MM.1S (cell line): ENCODE results near the gene SPAG17.

Experiments
- DNase-seq: peaks from one replicate; pipeline ENCODE4 v3.0.0-alpha.2; 2015
- H2AFZ ChIP-seq: fragments of 300-600 bp; sonication (generic); 2 replicates; pipeline ENCODE4 v1.6.0; 2016; ENCODE audit warnings: antibody characterized with exemption, low read length
- H3F3A ChIP-seq: fragments of 300-600 bp; sonication (generic); 2 replicates; pipeline ENCODE4 v1.6.1; 2016; ENCODE audit warnings: mild to moderate bottlenecking, antibody characterized with exemption, low read length, moderate library complexity, mixed read lengths; ENCODE audit not compliant: insufficient read depth
- H3K27ac ChIP-seq: fragments of 300-600 bp; sonication (generic); 2 replicates; pipeline ENCODE4 v1.5.1; 2016; ENCODE audit warnings: mild to moderate bottlenecking, low read length
- H3K27me3 ChIP-seq: fragments of 300-600 bp; sonication (generic); replicated peaks from 2 replicates; pipeline ENCODE4 v1.6.0; 2016; ENCODE audit warnings: low read length; ENCODE audit not compliant: insufficient read depth
- H3K36me3 ChIP-seq: fragments of 300-600 bp; sonication (generic); replicated peaks from 2 replicates; pipeline ENCODE4 v1.6.1; 2016; ENCODE audit warnings: mild to moderate bottlenecking, low read length, mixed read lengths; ENCODE audit not compliant: insufficient read depth
- H3K4me1 ChIP-seq: fragments of 300-600 bp; sonication (generic); 2 replicates; pipeline ENCODE4 v1.6.1; 2016; ENCODE audit warnings: low read length, mixed read lengths
- H3K4me2 ChIP-seq: fragments of 300-600 bp; sonication (generic); 2 replicates; pipeline ENCODE4 v1.6.0; 2016; ENCODE audit warnings: low read depth, low read length
- H3K4me3 ChIP-seq: fragments of 300-600 bp; sonication (generic); 2 replicates; pipeline ENCODE4 v1.5.1; 2016; ENCODE audit warnings: low read length, mixed read lengths
- H3K79me2 ChIP-seq: fragments of 300-600 bp; sonication (generic); 2 replicates; pipeline ENCODE4 v1.6.1; 2016; ENCODE audit warnings: mixed run types, low read length, mixed read lengths
- H3K9ac ChIP-seq: fragments of 300-600 bp; sonication (generic); 2 replicates; pipeline ENCODE4 v1.6.1; 2016; ENCODE audit warnings: low read length, mixed read lengths
- H3K9me2 ChIP-seq: fragments of 300-600 bp; sonication (generic); replicated peaks from 2 replicates; pipeline ENCODE4 v1.6.1; 2016; ENCODE audit warnings: mild to moderate bottlenecking, low read length, mixed read lengths; ENCODE audit not compliant: insufficient read depth
- H3K9me3 ChIP-seq: fragments of 300-600 bp; sonication (generic); replicated peaks from 2 replicates; pipeline ENCODE4 v1.6.1; 2016; ENCODE audit warnings: mild to moderate bottlenecking, low read length, mixed read lengths; ENCODE audit not compliant: insufficient read depth
- H4K20me1 ChIP-seq: fragments of 300-600 bp; sonication (generic); 2 replicates; pipeline ENCODE4 v1.6.1; 2016; ENCODE audit warnings: mild to moderate bottlenecking, low read length, moderate library complexity, mixed read lengths; ENCODE audit not compliant: insufficient read depth
- CTCF ChIP-seq: fragments of 300-600 bp; sonication (generic); IDR thresholded peaks from 2 replicates; pipeline ENCODE4 v1.5.1; 2016; ENCODE audit warnings: antibody characterized with exemption, low read length, mixed read lengths
- EZH2 ChIP-seq: fragments of 300-600 bp; sonication (generic); optimal IDR thresholded peaks from 2 replicates; pipeline ENCODE3; 2017; ENCODE audit warnings: low read depth, mild to moderate bottlenecking, antibody characterized with exemption, low read length, mixed read lengths
- EZH2phosphoT487 ChIP-seq: fragments of 300-600 bp; sonication (generic); IDR thresholded peaks from 2 replicates; pipeline ENCODE4 v1.6.1; 2018; ENCODE audit warnings: antibody characterized with exemption, low read length

The SPAG17 gene

GRCh38 chr1:118185084-118185832 lies at the start of gene SPAG17:
Gene SPAG17 (minus strand): TSS chr1:118185228. CDS start chr1:118185157, 71 bp downstream.
- Histone ChIP-seq H3K27ac (no peak within 1 kb of the TSS), H3K9me3 (no peaks in the 10 kb centered on the region), H3K36me3 (no peaks in the 10 kb centered on the region), H3K9me2 (no peaks in the 10 kb centered on the region), H3K4me2 (no peak within 1 kb of the TSS), H3K9ac (no peak within 1 kb of the TSS), H4K20me1 (no peaks in the 10 kb centered on the region), H3K4me1 (no peaks in the 10 kb centered on the region), H3K79me2 (no peaks in the 10 kb centered on the region), H3K27me3 (no peaks in the 10 kb centered on the region), H2AFZ (no peak within 1 kb of the TSS), H3K4me3 (no peak within 1 kb of the TSS), H3F3A (no peaks in the 10 kb centered on the region)
- no peak for DNase-seq
- TF ChIP-seq EZH2: no peak
- TF ChIP-seq CTCF: no peak
- no peak for TF ChIP-seq EZH2phosphoT487

GRCh38 chr1:118225471-118225870 lies 40.4 kb upstream of the SPAG17 start:
- Histone ChIP-seq H3K27ac (no peak overlapping the region), H3K4me2 (no peak overlapping the region), H3K9me2 (no peaks in the 10 kb centered on the region), H4K20me1 (no peaks in the 10 kb centered on the region), H3K9me3 (no peaks in the 10 kb centered on the region), H3K36me3 (no peaks in the 10 kb centered on the region), H3K9ac (no peak overlapping the region), H3K27me3 (no peaks in the 10 kb centered on the region), H3F3A (no peaks in the 10 kb centered on the region), H2AFZ (no peak overlapping the region), H3K79me2 (no peaks in the 10 kb centered on the region), H3K4me3 (no peak overlapping the region), H3K4me1 (no peaks in the 10 kb centered on the region)
- no peak for DNase-seq
- no peak for TF ChIP-seq CTCF
- no peak for TF ChIP-seq EZH2phosphoT487
- no peak for TF ChIP-seq EZH2

- Histone ChIP-seq H3K27me3 (no peaks in the 10 kb centered on the region), H2AFZ (no peak overlapping the region), H3K36me3 (no peaks in the 10 kb centered on the region), H3K9me2 (no peaks in the 10 kb centered on the region), H3K4me1 (no peaks in the 10 kb centered on the region), H3K27ac (no peak overlapping the region), H3K9me3 (no peaks in the 10 kb centered on the region), H4K20me1 (no peaks in the 10 kb centered on the region), H3K79me2 (no peaks in the 10 kb centered on the region), H3K4me3 (no peak overlapping the region), H3K4me2 (no peak overlapping the region), H3F3A (no peaks in the 10 kb centered on the region), H3K9ac (no peak overlapping the region)
- peak; percentile 10 for DNase-seq
- TF ChIP-seq EZH2phosphoT487 (no peak), EZH2 (no peak), CTCF (peak; percentile 15)
Measured at GRCh38 chr1:118223426-118223825, 38.4 kb upstream of the SPAG17 start.
